Sigmoid colon (tissue), 7 donors: ENCODE measurements around the gene ESYT2. TPM values are rescaled to one million over a fixed set of nuclear protein-coding genes. Genes with fewer than 3 reads are reported as not detected.

Experiments used
- DNase-seq: peaks from one replicate; pipeline ENCODE4 v3.0.0-alpha.2; 2019
- H3K27ac ChIP-seq, 4 donors: fragments of 200-600 bp; sonication (generic); one replicate each; pipeline ENCODE4 v1.5.1; 2016 to 2019; ENCODE audit warnings: mild to moderate bottlenecking in 1 of 4
- H3K27me3 ChIP-seq, 3 donors: fragments of 200-600 bp; sonication (generic); one replicate each; pipeline ENCODE4 v1.5.1; 2019; ENCODE audit warnings: mild to moderate bottlenecking in 1 of 3
- H3K36me3 ChIP-seq, 4 donors: fragments of 200-600 bp; sonication (generic); one replicate each; pipeline ENCODE4 v1.5.1; 2016 to 2019
- H3K4me1 ChIP-seq, 4 donors: fragments of 200-600 bp; sonication (generic); one replicate each; pipeline ENCODE4 v1.5.1; 2017 to 2019
- H3K4me3 ChIP-seq, 4 donors: fragments of 200-600 bp; sonication (generic); one replicate each; pipeline ENCODE4 v1.5.1; 2017 to 2019; ENCODE audit warnings: mild to moderate bottlenecking in 2 of 4, moderate library complexity in 1 of 4
- H3K9me3 ChIP-seq, 4 donors: fragments of 200-600 bp in 3 of 4; sonication (generic) in 3 of 4; one replicate each; pipeline versions ENCODE4 v1.5.1 to v1.6.1; 2013 to 2019
- CTCF ChIP-seq, 4 experiments: fragments of 450-650 bp in 3 of 4; fragments of 200-600 bp in 1 of 4; IDR thresholded peaks; one replicate each; pipeline ENCODE4 v1.5.1; 2016 to 2019; ENCODE audit warnings: antibody characterized with exemption in 4 of 4, mild to moderate bottlenecking in 3 of 4, moderate library complexity in 2 of 4
- EP300 ChIP-seq, 4 donors: sonication (generic); formaldehyde crosslinking; IDR thresholded peaks; one replicate each; pipeline ENCODE4 v1.6.1; 2017; ENCODE audit warnings: antibody characterized with exemption in 4 of 4
- POLR2A ChIP-seq, 2 donors: fragments of 450-650 bp; IDR thresholded peaks; one replicate each; pipeline ENCODE4 v1.6.1; 2016; ENCODE audit warnings: antibody characterized with exemption in 2 of 2, mild to moderate bottlenecking in 2 of 2, moderate library complexity in 2 of 2
- POLR2AphosphoS5 ChIP-seq, 4 donors: sonication (generic); formaldehyde crosslinking; IDR thresholded peaks; one replicate each; pipeline ENCODE4 v1.6.1; 2017; ENCODE audit warnings: antibody characterized with exemption in 4 of 4
- WGBS, 2 donors: extraction: QIAGEN DNeasy Blood & Tissue Kit; methylation state at CpG; one replicate each; pipeline ENCODE4 v1.1.7; 2013; 5-methylcytosine and 5-hydroxymethylcytosine counted together
- intact Hi-C: fragments of 100-400 bp; cut with DNase I; formaldehyde crosslinking; loops from one replicate; pipeline ENCODE4 v1.15.1; 2023
- polyA plus RNA-seq, 3 donors: library from polyadenylated mRNA; stranded (reverse); fragments of 200-250 nt; gene quantifications; one replicate each; pipeline ENCODE4 v1.2.3, GENCODE V29; 2013
- total RNA-seq, 4 donors: library from RNA; depleted of rRNA; stranded (reverse); fragments of >200 nt; gene quantifications; one replicate each; pipeline ENCODE4 v1.1.0, GENCODE V29; 2016
- donor health status: healthy with polysubstance abuse.
- donor health status: Bipolar disorder and iron deficiency.
- donor health status: healthy.

ESYT2 gene
- total and polyA plus RNA-seq, 7 donors = 6.9 to 127 (median 105) TPM

GRCh38 chr7:158716802-158717201 lies 112.5 kb downstream of the ESYT2 start:
- intact Hi-C loops = no loop called here
- Histone ChIP-seq H3K9me3 (no peaks in the 10 kb centered on the region), H3K27ac (no peak overlapping the region), H3K4me3 (no peak overlapping the region), H3K27me3 (no peaks in the 10 kb centered on the region), H3K36me3 (no peaks in the 10 kb centered on the region), H3K4me1 (no peaks in the 10 kb centered on the region)
- DNase-seq = no peak
- WGBS, 2 donors = 84 to 90% methylated on average over 1 of the region's 1 CpG
- no peak for TF ChIP-seq POLR2A (IDR thresholded peaks at IDR 0.05)
- TF ChIP-seq POLR2AphosphoS5 (IDR thresholded peaks at IDR 0.05) = no peak
- TF ChIP-seq EP300 (IDR thresholded peaks at IDR 0.05) = no peak
- no peak for TF ChIP-seq CTCF (IDR thresholded peaks at IDR 0.05)

GRCh38 chr7:158710651-158711102 lies 118.6 kb downstream of the ESYT2 start:
- WGBS, 2 donors = 67 to 79% methylated on average over 7 of the region's 7 CpGs
- Histone ChIP-seq H3K27me3 (no peaks in the 10 kb centered on the region), H3K4me1 (peaks cover 0 to 3% (median 1%) of the 10 kb centered on the region in 4 donors), H3K9me3 (no peaks in the 10 kb centered on the region), H3K27ac (no peak overlapping the region), H3K4me3 (no peak overlapping the region), H3K36me3 (no peaks in the 10 kb centered on the region)
- intact Hi-C loops = no loop called here
- TF ChIP-seq POLR2A (IDR thresholded peaks at IDR 0.05) (no peak), EP300 (IDR thresholded peaks at IDR 0.05) (no peak), POLR2AphosphoS5 (IDR thresholded peaks at IDR 0.05) (no peak), CTCF (IDR thresholded peaks at IDR 0.05) (no peak)
- DNase-seq = no peak

- peaks cover 0 to 18% (median 13%) of the 10 kb centered on the region in 4 donors for H3K4me1 ChIP-seq
- no peak overlapping the region for H3K4me3 ChIP-seq
- H3K27me3 ChIP-seq = no peaks in the 10 kb centered on the region
- no peaks in the 10 kb centered on the region for H3K9me3 ChIP-seq
- no peak overlapping the region for H3K27ac ChIP-seq
- WGBS, 2 donors = 72 to 83% methylated on average over 4 of the region's 4 CpGs
- TF ChIP-seq POLR2AphosphoS5 (IDR thresholded peaks at IDR 0.05) = no peak
- TF ChIP-seq CTCF (IDR thresholded peaks at IDR 0.05) = no peak
- no peak for TF ChIP-seq EP300 (IDR thresholded peaks at IDR 0.05)
- no peak for TF ChIP-seq POLR2A (IDR thresholded peaks at IDR 0.05)
- DNase-seq = no peak
- no peaks in the 10 kb centered on the region for H3K36me3 ChIP-seq
- intact Hi-C loops = loop anchor here (5.0 kb wide), 1 partner anchor 155 kb away; no protein-coding TSS in a partner anchor
These were observed 121.7 kb downstream of the ESYT2 start for GRCh38 chr7:158707610-158708009.

- no peaks in the 10 kb centered on the region for H3K36me3 ChIP-seq
- H3K4me1 ChIP-seq = peaks cover 0 to 18% (median 13%) of the 10 kb centered on the region in 4 donors
- no peak overlapping the region for H3K27ac ChIP-seq
- intact Hi-C loops = loop anchor here (5.0 kb wide), 1 partner anchor 155 kb away; no protein-coding TSS in a partner anchor
- TF ChIP-seq CTCF (IDR thresholded peaks at IDR 0.05) = no peak
- no peak for TF ChIP-seq POLR2AphosphoS5 (IDR thresholded peaks at IDR 0.05)
- no peak for TF ChIP-seq EP300 (IDR thresholded peaks at IDR 0.05)
- no peak for TF ChIP-seq POLR2A (IDR thresholded peaks at IDR 0.05)
- no peaks in the 10 kb centered on the region for H3K9me3 ChIP-seq
- no peaks in the 10 kb centered on the region for H3K27me3 ChIP-seq
- WGBS, 2 donors = 95 to 97% methylated on average over 29 of the region's 29 CpGs
- DNase-seq = no peak
- no peak overlapping the region for H3K4me3 ChIP-seq
These were observed 122.4 kb downstream of the ESYT2 start for GRCh38 chr7:158706710-158707590.
